ENCODE measurements around the gene RILPL2.
"Not testable (repeated sequence)": the region's sequence is repeated elsewhere in the genome, so short reads cannot be mapped to it uniquely, and the experiment has no call there.

DNA sequence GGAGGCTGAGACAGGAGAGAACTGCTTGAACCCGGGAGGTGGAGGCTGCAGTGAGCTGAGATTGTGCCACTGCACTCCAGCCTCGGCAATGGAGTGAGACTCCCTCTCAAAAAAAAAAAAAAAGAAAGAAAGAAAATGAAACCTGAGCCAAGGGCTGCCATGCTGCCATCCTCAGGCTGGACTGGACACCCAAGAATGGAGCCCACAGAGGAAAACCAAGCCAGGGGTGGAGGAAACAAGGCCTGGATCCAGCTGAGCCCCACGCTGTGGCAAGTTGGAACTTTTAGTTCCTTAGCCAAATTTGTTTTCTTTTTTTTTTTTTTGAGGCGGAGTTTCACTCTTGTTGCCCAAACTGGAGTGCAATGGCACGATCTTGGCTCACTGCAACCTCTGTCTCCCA, 44.8 kb upstream of the RILPL2 start:
- not testable (repeated sequence) for TF ChIP-seq YY1 (IDR thresholded peaks at IDR 0.05; ENCODE audit: insufficient read depth, insufficient read length); ZNF274 (IDR thresholded peaks at IDR 0.05; ENCODE audit: low read depth, low read length); SUZ12 (IDR thresholded peaks at IDR 0.05; ENCODE audit: extremely low read depth, insufficient read depth, insufficient read length)

Data from NT2/D1 (cell line).